Mesenteric fat pad (tissue), 1 donor: ENCODE data around the gene OCA2. TPM values are rescaled to one million over a fixed set of nuclear protein-coding genes. Genes with fewer than 3 reads are reported as not detected.

Experiments used
- DNase-seq: peaks from one replicate; pipeline ENCODE4 v3.0.0-alpha.2; 2020; ENCODE audit warnings: low spot score
- total RNA-seq: library from RNA; stranded (reverse); fragmentation: NEBNext Ultra II Directional; extraction: Animal tissue kit (Norgen Biotek cat#: 25700); gene quantifications from one replicate; pipeline ENCODE4 v1.2.1, GENCODE V29; 2021
- donor health status: DM: yes; HTN: yes; CAD: no.

The OCA2 gene
- total RNA-seq, 1 donor from 2014 or later: not detected

DNA sequence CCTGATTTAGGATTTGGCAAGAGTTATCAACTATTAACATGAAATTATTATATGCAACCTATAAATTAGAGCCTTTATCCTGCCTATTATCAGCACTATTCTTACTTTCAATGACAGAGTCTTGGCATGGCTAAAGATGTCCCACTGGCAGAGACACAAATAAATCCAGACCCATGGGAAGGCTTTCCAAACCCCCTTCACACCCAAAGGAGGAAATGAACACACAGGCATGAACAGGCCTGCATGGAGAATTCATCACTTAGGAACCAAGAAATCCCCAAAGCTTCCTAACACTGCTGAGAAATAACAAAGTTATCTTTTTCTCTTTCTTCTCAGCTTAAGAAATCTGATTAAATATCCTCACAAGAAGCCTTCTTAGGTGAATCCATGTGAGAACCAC, 213.9 kb downstream of the OCA2 start:
- no peak for DNase-seq

GRCh38 chr15:27884726-27885125, 214.4 kb downstream of the OCA2 start:
- DNase-seq: no peak

- DNase-seq: no peak
These were observed 220.3 kb downstream of the OCA2 start for GRCh38 chr15:27878841-27879240.

DNA sequence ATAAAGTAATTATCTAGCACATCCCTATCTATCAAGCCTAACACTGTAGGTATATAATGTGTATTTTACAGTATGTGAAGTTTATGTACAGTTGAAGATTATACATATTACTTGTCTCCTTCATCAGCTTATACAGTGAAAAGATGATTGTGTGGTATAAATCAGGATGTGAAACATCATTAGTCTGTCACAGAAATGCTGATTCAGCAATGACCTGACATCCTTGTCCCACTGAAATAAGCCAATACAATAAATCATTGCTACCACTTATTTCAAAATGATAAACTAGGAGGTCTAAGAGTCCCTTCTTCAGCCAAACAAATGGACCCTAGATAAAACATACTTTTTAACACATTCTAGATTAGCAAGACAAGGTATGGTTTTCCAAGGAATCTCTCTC, 225.3 kb downstream of the OCA2 start:
- DNase-seq: no peak

DNA sequence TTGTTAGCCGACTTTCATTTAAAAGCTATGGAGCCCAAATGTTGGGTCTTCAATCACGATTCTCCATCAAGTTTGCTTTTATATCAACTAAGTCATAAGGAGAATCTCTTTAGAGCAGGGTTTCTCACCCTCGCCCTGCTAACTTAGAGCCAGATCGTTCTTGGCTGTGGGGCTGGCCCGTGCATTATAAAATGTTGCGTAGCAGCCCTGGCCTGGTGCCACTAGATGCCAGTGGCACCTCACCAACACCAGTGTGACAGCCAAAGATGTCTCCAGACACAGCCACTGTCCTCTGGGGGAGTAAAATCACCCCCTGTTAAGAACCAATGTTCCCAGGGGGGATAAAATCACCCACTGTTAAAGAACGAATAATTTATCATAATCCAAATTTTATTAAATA, 226.1 kb downstream of the OCA2 start:
- no peak for DNase-seq

DNA sequence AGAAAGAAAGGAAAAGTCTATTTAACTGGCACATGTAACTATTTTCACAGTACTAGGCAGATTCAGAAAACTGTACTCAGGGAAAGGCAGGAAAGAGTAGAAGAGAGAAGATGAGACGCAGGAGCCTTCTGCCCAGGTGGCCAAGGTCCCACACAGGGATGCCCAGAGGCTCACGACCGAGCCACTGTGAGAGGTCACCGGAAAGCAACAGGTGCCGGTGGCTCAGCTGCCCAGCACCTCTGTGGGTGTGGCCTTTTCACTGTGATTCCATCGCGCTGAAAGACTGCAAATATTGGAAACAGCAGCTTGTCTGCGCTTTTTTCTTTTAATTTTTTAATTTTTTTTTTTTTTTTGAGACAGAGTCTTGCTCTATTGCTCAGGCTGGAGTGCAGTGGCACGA, 226.8 kb downstream of the OCA2 start:
- DNase-seq: no peak

DNA sequence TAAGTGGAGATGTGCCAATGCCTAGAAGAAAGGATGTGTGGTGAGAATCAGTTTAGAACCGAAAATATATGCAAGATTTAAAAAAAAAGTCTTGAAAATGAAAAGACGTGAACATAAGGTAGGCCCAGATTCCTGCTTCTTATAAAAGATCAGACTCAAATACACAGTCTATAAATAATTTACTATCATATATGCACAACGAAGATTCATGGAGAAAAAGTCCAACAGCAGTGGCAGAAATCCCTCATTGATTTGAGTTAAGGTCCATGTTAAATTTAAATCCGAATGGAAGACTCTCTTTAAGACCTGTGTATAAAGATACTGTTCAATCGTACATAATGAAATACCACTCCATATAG, 227.2 kb downstream of the OCA2 start:
- no peak for DNase-seq

DNA sequence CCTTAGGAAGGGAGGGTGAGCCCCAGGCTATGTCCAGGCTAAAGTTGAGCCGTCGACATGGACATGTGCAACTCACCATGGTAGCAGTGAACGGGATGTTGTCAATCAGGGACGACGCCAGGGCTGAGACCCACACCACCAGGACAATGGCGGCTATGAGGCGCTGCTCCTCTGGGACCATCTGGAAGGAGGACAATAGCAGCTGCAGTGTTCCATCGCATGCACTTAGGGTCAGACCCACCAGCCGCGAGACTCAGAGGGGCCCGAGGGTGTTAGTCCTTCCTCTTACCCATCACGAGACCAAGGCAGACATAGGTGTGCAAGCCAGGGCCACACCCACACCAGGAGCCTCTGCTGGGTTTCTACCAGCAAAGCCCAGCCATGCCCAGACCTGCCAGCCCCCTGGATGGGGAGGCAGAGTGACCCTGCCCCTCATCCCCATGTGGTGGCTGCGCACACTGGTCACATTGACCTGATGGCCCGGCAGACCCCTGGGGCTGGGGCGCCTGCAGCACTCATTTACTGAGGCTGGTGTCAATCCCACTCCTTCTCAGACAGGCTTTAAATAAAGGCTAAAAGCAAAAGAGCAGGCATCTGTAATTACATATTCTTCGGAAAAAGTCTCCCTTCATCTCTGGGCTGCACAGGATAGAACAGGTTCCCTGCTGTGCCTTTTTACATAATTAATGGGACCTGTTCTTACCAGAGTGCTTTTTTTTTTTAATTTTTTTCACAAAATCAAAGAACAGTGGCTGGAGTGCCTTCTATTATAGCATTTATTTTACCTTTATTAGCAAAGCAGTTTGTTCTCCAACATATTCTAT, 227.8 kb downstream of the OCA2 start:
- no peak for DNase-seq

- DNase-seq: no peak
These were observed 228.8 kb downstream of the OCA2 start for GRCh38 chr15:27870320-27870719.

DNA sequence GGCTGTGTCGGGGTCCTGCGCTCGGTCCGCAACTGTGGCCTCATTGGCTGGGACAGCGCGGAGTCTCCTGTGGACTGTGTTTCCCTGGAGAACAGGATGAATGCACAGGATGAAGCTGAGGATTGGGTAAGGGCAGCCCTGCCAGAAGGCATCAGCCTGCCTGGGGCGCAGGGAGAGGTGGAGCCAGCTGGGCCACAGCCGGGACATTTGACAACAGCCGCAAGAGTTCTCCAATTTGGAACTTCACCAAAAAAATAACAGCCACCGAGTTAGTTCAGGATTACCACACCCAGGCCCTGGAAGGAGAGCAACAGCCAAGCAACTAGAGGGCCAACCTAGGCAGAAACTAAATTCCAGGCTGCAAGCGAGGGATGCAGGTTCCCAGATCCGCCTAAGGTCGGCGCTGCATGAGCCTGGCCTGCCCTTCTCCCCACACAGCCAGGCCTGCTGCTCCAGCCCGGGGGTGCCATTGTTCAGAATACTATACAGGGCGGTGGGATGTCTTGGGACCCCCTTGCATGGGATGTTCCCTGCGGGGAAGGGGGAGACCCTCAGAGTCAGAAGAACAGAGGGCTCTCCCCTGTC, 229.3 kb downstream of the OCA2 start:
- DNase-seq: no peak

GRCh38 chr15:27868828-27869404, 230.2 kb downstream of the OCA2 start:
- no peak for DNase-seq

DNA sequence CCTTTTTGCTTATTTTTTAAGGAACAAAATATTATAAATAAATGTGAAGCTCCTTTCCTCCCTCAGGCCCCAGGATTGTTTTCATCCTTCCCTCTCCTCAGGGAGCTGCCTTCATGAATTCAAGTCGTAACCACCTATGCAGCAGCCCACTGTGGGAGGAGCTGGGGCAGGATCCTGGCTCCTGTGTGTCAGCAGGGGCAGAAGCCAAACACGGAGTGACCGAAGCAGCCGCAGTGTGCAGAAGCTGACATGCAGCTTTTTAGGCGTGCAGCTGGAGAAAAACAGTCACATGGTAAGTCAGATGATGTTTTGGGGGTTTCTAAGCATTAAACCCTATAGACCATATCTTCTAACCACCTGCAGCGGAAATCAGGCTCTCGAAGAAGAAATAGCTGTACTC, 231.3 kb downstream of the OCA2 start:
- DNase-seq: no peak

DNA sequence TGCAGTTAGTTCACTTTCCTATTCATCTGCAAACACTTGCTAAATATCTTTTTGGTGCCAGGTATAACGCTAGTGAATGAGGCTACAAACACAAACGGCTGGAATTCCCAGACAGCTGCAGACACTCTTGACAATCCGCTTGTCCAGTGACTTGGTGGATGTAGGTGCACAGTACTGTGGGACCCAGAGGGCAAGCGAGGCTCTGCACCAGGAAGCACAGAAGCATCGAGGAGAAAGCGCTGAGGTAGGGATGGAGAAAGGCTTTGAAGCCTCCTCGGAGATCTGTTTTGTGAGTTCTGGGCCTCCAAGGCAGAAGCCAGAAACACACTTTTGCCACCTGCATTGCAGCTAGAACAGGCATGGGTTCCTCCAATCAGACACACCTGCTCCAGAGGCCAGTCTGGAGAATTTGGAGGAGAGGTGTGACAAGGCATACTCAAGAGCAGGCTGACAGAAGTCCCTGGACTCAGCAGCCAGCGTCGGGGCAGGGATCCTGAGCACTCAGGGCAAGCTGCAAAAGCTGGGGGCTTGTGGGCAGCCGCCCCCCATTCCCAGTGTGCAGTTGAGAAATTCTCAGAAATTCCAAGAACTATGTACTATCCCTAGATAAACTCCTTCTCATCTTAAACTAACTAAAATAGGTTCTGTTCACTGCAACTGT, 232.5 kb downstream of the OCA2 start:
- no peak for DNase-seq

GRCh38 chr15:27865926-27866325, 233.2 kb downstream of the OCA2 start:
- no peak for DNase-seq

DNA sequence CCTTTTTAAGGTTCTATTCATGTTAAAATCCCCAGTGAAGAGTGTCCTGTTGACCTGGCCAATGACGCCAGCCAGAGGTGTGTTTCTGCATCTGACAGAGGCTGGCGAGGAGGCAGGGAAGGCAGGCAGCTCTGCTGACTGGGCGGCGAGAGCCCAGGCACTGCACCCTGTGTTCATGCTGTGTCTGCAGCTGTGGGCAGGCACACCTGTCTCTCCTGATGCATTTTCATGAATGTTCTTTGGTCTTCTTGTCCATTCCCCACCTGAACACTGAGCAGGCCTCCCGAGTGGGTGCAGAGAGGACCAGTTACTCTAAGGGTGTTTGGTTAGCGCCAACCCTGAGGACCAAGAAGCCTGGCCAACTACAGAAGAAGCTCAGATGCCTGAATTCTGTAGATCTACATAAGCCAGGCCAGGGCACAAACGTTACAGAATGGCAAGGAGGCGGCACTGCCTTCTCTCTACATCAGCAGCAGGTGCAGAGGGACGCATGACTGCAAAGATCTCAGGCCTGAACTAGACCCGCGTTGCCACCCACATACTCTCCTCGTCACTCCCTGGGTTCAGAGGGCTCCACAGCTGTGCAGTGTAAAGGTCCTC, 233.7 kb downstream of the OCA2 start:
- DNase-seq: no peak

DNA sequence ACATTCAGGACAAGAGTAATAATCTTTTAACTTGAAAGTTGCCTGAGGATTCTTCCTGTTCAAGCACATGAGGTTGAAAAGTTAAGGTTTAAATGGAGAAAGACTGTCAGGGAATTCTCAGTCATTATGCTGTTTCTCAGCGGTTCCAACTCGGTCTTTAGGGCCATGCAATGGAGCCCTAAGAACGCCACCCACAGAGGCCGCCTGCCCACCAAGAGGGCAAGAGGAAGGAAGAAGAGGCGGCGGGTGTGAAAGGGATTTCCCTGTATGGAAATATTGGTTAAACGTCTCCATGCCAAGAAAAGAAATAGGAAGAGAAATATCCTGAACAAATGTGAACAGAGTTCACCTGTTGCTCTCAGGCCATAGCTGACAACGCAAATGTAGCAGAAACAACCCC, 234.4 kb downstream of the OCA2 start:
- DNase-seq: no peak

DNA sequence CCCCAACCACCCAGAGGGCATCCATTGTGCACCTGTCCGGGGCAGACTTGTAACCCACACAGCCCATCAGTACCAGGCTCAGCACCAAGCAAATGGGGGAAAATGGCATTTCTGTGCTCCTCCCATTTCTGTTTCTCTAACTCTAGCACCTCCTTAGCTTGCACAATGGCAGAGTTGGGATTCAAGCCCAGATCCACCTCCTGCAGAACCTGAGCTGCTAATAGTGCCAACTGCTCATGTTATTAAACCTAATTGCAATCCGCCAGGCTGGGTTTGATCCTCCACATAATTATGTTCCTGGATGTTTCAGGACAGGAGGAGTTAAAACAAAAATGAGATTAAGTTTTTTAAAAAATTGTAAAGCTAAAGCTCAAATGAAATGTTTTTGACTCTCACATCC, 235.0 kb downstream of the OCA2 start:
- no peak for DNase-seq

DNA sequence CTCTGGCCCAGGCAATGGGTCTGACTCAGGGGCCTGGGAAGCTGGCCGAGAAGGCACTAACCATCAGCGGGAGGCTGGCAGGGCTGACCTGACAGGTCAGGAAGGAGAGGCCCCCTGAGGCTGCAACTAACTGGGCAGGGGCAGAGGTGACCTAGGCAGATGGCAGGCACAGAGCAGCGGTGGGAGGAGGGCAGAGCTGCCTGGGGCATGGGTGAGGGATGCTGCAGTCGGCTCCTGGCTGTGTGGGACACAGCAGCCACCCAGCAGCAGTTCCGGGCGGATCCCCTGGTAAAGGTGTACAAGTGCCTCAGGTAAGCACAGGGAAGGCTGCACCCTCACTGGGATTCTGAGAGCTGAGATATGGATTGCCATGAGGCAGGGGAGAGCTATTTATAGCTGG, 236.1 kb downstream of the OCA2 start:
- no peak for DNase-seq

DNA sequence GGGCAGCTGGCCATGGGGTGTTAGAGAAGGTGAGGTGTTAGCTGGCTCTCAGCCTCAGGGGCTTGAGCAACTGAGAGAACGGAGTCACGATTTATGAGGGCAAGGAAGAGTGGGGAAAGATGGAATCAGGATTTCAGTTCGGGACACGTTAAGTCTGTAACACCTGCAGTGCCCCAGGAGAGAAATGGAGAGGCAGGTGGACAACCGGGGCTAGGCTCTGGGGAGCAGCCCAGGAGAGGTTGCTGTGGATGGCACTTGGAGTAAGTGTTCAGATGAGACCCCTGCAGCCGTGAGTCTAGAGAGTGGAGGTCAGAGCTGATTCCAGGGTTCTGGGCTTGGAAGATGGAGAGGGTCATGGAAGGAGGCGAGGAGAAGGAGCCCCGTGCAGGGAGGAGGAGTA, 237.9 kb downstream of the OCA2 start:
- no peak for DNase-seq

DNA sequence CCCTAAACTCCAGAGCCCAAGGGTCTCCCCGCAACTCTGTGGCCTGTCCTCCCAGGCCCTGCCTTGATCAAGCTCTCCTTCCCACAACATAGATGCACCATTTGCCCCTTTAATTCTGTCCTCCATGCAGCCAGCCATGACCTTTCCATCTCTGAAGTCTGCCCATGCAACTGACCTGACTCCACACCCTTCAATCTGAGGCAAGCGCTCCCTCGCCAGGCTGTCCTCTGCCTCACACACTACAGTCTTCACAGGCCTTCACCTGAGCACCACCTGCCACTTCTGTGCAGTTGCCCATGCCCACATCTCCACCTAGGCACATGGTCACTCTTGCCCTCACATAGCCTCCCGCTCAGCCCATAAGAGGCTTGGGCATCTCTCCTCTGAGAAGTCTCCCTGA, 244.0 kb downstream of the OCA2 start:
- peak; percentile 49 for DNase-seq

DNA sequence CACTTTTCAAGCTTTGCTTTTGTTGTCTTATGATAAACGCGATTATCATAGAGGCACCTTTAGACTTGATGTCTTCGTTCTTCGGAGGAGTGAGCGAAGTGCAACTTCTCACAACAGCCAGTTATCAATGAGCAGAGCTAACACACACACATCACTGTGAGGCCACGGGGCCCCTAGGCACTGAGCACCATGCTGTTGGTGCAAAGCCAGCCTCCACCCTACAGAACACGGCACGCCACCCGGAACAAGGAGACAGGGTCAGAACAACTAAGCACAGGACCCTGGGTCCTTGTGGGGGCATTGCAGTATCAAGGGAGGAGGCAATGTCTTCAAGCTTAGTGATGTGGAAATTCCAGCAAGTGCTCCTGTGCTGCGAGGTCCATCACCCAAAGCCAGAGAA, 244.5 kb downstream of the OCA2 start:
- peak; percentile 30 for DNase-seq
